CD14-positive monocyte (primary cell): ENCODE data around the gene MYB. TPM values are rescaled to one million over a fixed set of nuclear protein-coding genes. Genes with fewer than 3 reads are reported as not detected.

Experiments used
- DNase-seq, 3 donors: peaks; one replicate each; pipeline ENCODE4 v3.0.0-alpha.2; 2011 to 2022
- H2AFZ ChIP-seq: 2 replicates; pipeline ENCODE4 v1.6.0; 2012; ENCODE audit warnings: mild to moderate bottlenecking, low read depth, low read length, inconsistent platforms; ENCODE audit not compliant: insufficient read depth, poor library complexity, severe bottlenecking
- H3K27ac ChIP-seq, 2 donors: 1 replicate in 1 of 2; 2 replicates in 1 of 2; pipeline ENCODE4 v1.5.1; 2012 to 2013; ENCODE audit warnings: low read length in 2 of 2, control low read depth in 1 of 2, inconsistent platforms in 1 of 2, low read depth in 1 of 2, mild to moderate bottlenecking in 1 of 2
- H3K27me3 ChIP-seq, 2 donors: one replicate each; pipeline versions ENCODE4 v1.6.0 to v1.6.1; 2011 to 2013; ENCODE audit warnings: low read length in 2 of 2; ENCODE audit not compliant: control insufficient read depth in 2 of 2, insufficient read depth in 2 of 2
- H3K36me3 ChIP-seq, 2 donors: replicated peaks in 1 of 2; 1 replicate in 1 of 2; 2 replicates in 1 of 2; pipeline versions ENCODE4 v1.5.1 to v1.6.1; 2012 to 2013; ENCODE audit warnings: low read length in 2 of 2, control low read depth in 1 of 2, inconsistent platforms in 1 of 2, mild to moderate bottlenecking in 1 of 2; ENCODE audit not compliant: insufficient read depth in 2 of 2, control insufficient read depth in 1 of 2
- H3K4me1 ChIP-seq, 2 donors: 1 replicate in 1 of 2; 2 replicates in 1 of 2; pipeline versions ENCODE4 v1.5.1 to v1.6.1; 2012 to 2013; ENCODE audit warnings: low read length in 2 of 2, control low read depth in 1 of 2, inconsistent platforms in 1 of 2, mild to moderate bottlenecking in 1 of 2, moderate library complexity in 1 of 2; ENCODE audit not compliant: insufficient read depth in 2 of 2, control insufficient read depth in 1 of 2
- H3K4me2 ChIP-seq: replicated peaks from 2 replicates; pipeline ENCODE3; 2012; ENCODE audit warnings: low read length, moderate library complexity, mild to moderate bottlenecking; ENCODE audit not compliant: poor library complexity, severe bottlenecking; ENCODE audit errors: extremely low read depth
- H3K4me3 ChIP-seq, 3 experiments: fragments of 200-600 bp in 1 of 3; sonication (generic) in 1 of 3; replicated peaks in 1 of 3; 1 replicate in 2 of 3; 2 replicates in 1 of 3; pipeline ENCODE4 v1.5.1; 2011 to 2013; ENCODE audit warnings: low read length in 3 of 3, mild to moderate bottlenecking in 3 of 3, control low read depth in 2 of 3, low read depth in 2 of 3, inconsistent platforms in 1 of 3, moderate library complexity in 1 of 3
- H3K79me2 ChIP-seq: 2 replicates; pipeline ENCODE4 v1.6.0; 2012; ENCODE audit warnings: mild to moderate bottlenecking, control low read depth, inconsistent platforms, low read length, moderate library complexity; ENCODE audit not compliant: insufficient read depth
- H3K9ac ChIP-seq: 2 replicates; pipeline ENCODE4 v1.6.0; 2017; ENCODE audit warnings: low read length, mild to moderate bottlenecking; ENCODE audit not compliant: insufficient read depth, poor library complexity, severe bottlenecking
- H3K9me3 ChIP-seq, 2 donors: replicated peaks in 1 of 2; 1 replicate in 1 of 2; 2 replicates in 1 of 2; pipeline versions ENCODE4 v1.5.1 to v1.6.1; 2012 to 2013; ENCODE audit warnings: low read length in 2 of 2, control low read depth in 1 of 2; ENCODE audit not compliant: control insufficient read depth in 1 of 2, insufficient read depth in 1 of 2
- H4K20me1 ChIP-seq: 2 replicates; pipeline ENCODE4 v1.6.0; 2012; ENCODE audit warnings: mild to moderate bottlenecking, low read length, control low read depth, moderate library complexity; ENCODE audit not compliant: insufficient read depth
- H3K27ac Mint-ChIP-seq, 7 donors: one replicate each; pipeline ENCODE4 v1.8.0; 2020; ENCODE audit warnings: mild to moderate bottlenecking in 7 of 7, mixed read lengths in 7 of 7, moderate library complexity in 6 of 7, inconsistent platforms in 2 of 7
- H3K27me3 Mint-ChIP-seq, 3 donors: one replicate each; pipeline ENCODE4 v1.8.0; 2021 to 2022; ENCODE audit warnings: low read depth in 3 of 3, mild to moderate bottlenecking in 3 of 3, mixed read lengths in 3 of 3, moderate library complexity in 3 of 3, inconsistent platforms in 1 of 3
- H3K36me3 Mint-ChIP-seq, 2 donors: one replicate each; pipeline ENCODE4 v1.8.0; 2020; ENCODE audit warnings: mixed read lengths in 2 of 2, inconsistent platforms in 1 of 2, mild to moderate bottlenecking in 1 of 2
- H3K4me1 Mint-ChIP-seq: one replicate; pipeline ENCODE4 v1.8.0; 2020; ENCODE audit warnings: mild to moderate bottlenecking, mixed read lengths
- H3K4me3 Mint-ChIP-seq, 2 donors: one replicate each; pipeline ENCODE4 v1.8.0; 2020; ENCODE audit warnings: mild to moderate bottlenecking in 2 of 2, mixed read lengths in 2 of 2, moderate library complexity in 1 of 2
- H3K9me3 Mint-ChIP-seq, 7 donors: one replicate each; pipeline ENCODE4 v1.8.0; 2020 to 2022; ENCODE audit warnings: mixed read lengths in 7 of 7, mild to moderate bottlenecking in 6 of 7, moderate library complexity in 6 of 7, inconsistent platforms in 2 of 7
- CTCF ChIP-seq: fragments of 200-600 bp; IDR thresholded peaks from one replicate; pipeline ENCODE4 v1.8.0; 2022; ENCODE audit warnings: antibody characterized with exemption, mild to moderate bottlenecking
- WGBS: methylation state at CpG from one replicate; pipeline ENCODE4 v1.1.5; 2013; ENCODE audit warnings: missing lambda C conversion rate; ENCODE audit not compliant: insufficient coverage; 5-methylcytosine and 5-hydroxymethylcytosine counted together
- intact Hi-C, 2 donors: fragments of 100-400 bp; cut with micrococcal nuclease; formaldehyde crosslinking; loops; one replicate each; pipeline versions ENCODE4 v1.15.0 to v1.15.1; 2023
- polyA plus RNA-seq, 3 donors: library from polyadenylated mRNA; depleted of rRNA in 1 of 3; unstranded in 2 of 3; stranded (reverse) in 1 of 3; fragments of 300-500 nt in 2 of 3; fragments of >200 nt in 1 of 3; fragmentation: Illumina TruSeq in 2 of 3; gene quantifications; 1 replicate in 2 of 3; 2 replicates in 1 of 3; pipeline ENCODE4 v1.2.3, GENCODE V29; 2012 to 2021

Gene MYB
- polyA plus RNA-seq, 3 donors: 1.5 to 2.2 (median 1.7) TPM

GRCh38 chr6:135236732-135237131 lies 55.6 kb downstream of the MYB start:
- peaks cover 16 to 23% of the 10 kb centered on the region in 2 donors for H3K4me1 ChIP-seq
- H3K9me3 Mint-ChIP-seq: peaks cover 0 to 4% (median 2%) of the 10 kb centered on the region in 7 donors
- H3K27me3 Mint-ChIP-seq: peaks cover 0 to 4% (median 2%) of the 10 kb centered on the region in 3 donors
- H4K20me1 ChIP-seq: no peaks in the 10 kb centered on the region
- peaks cover 0 to 1% of the 10 kb centered on the region in 2 donors for H3K9me3 ChIP-seq
- no peak overlapping the region for H3K27ac ChIP-seq
- H3K4me3 Mint-ChIP-seq: no peak overlapping the region
- H3K27ac Mint-ChIP-seq: peak overlapping the region in 2 of 7 donors; percentile 41 to 48
- H3K4me2 ChIP-seq: no peak overlapping the region
- no peaks in the 10 kb centered on the region for H3K36me3 Mint-ChIP-seq
- no peaks in the 10 kb centered on the region for H3K79me2 ChIP-seq
- intact Hi-C loops: no loop called here
- no peaks in the 10 kb centered on the region for H3K27me3 ChIP-seq
- H3K36me3 ChIP-seq: no peaks in the 10 kb centered on the region
- peak overlapping the region; percentile 44 for H2AFZ ChIP-seq
- TF ChIP-seq CTCF: no peak
- WGBS: 61% methylated on average over 6 of the region's 6 CpGs
- DNase-seq: no peak
- H3K9ac ChIP-seq: no peak overlapping the region
- H3K4me3 ChIP-seq: no peak overlapping the region
- peaks cover 26% of the 10 kb centered on the region for H3K4me1 Mint-ChIP-seq

- Histone ChIP-seq H3K79me2 (no peaks in the 10 kb centered on the region), H3K4me2 (no peak overlapping the region), H3K27ac (no peak overlapping the region), H3K36me3 (no peaks in the 10 kb centered on the region), H4K20me1 (no peaks in the 10 kb centered on the region), H3K9me3 (peaks cover 0 to 3% of the 10 kb centered on the region in 2 donors), H3K27me3 (no peaks in the 10 kb centered on the region), H2AFZ (no peak overlapping the region), H3K4me1 (peaks cover 4 to 9% of the 10 kb centered on the region in 2 donors), H3K9ac (no peak overlapping the region), H3K4me3 (no peak overlapping the region)
- TF ChIP-seq CTCF: no peak
- Mint-ChIP-seq H3K4me1 (peaks cover 11% of the 10 kb centered on the region), H3K4me3 (no peak overlapping the region), H3K9me3 (peaks cover 0 to 7% (median 6%) of the 10 kb centered on the region in 7 donors), H3K27ac (no peak overlapping the region), H3K36me3 (no peaks in the 10 kb centered on the region), H3K27me3 (peaks cover 0 to 4% (median 2%) of the 10 kb centered on the region in 3 donors)
- intact Hi-C loops: no loop called here
- no CpG with 5 or more reads among the region's 5 CpGs for WGBS
- DNase-seq: no peak
Observed at GRCh38 chr6:135240711-135241110, 59.6 kb downstream of the MYB start.
